Measurements from ENCODE around the gene MARCHF7.
"Not testable (repeated sequence)": the region's sequence is repeated elsewhere in the genome, so short reads cannot be mapped to it uniquely, and the experiment has no call there.

GRCh38 chr2:159724795-159725572, 12.7 kb downstream of the MARCHF7 start:
- TF ChIP-seq EZH2, CTCF, EZH2phosphoT487 (IDR thresholded peaks at IDR 0.05): not testable (repeated sequence)

All from neural progenitor cell (in vitro differentiated cells).